K562 (cell line): ENCODE data around the gene CRKL. TPM values are rescaled to one million over a fixed set of nuclear protein-coding genes. Genes with fewer than 3 reads are reported as not detected.

Source experiments
- CHD2 ChIP-seq: IDR thresholded peaks from 2 replicates; pipeline ENCODE4 v1.6.1; 2011; ENCODE audit warnings: low read depth, low read length
- GABPB2 ChIP-seq: fragments of 250-450 bp; sonication (Bioruptor Pico); conservative IDR thresholded peaks from 2 replicates; pipeline ENCODE4 v1.5.1; 2021; ENCODE audit warnings: mild to moderate bottlenecking
- HNRNPLL ChIP-seq: fragments of 200-400 bp; formaldehyde crosslinking; IDR thresholded peaks from 2 replicates; pipeline ENCODE4 v1.6.1; 2017; ENCODE audit warnings: low read length, low read depth, mild to moderate bottlenecking; ENCODE audit not compliant: poor library complexity, severe bottlenecking
- MAZ ChIP-seq, 2 experiments: fragments of 450-650 bp in 1 of 2; sonication (generic) in 1 of 2; formaldehyde crosslinking; IDR thresholded peaks in 1 of 2; conservative IDR thresholded peaks in 1 of 2; 2 replicates each; pipeline versions ENCODE4 v1.4.0 to v1.5.0; 2020; ENCODE audit warnings: mild to moderate bottlenecking in 1 of 2, missing genetic modification reagents in 1 of 2
- MCM7 ChIP-seq, 2 experiments: fragments of 450-650 bp; IDR thresholded peaks; 2 replicates each; pipeline ENCODE4 v1.6.1; 2016 to 2018
- SAFB ChIP-seq: fragments of 200-400 bp; formaldehyde crosslinking; IDR thresholded peaks from 2 replicates; pipeline ENCODE4 v1.6.1; 2017; ENCODE audit warnings: low read depth, low read length, borderline replicate concordance
- SP2 ChIP-seq: IDR thresholded peaks from 2 replicates; pipeline ENCODE4 v1.6.1; 2011; ENCODE audit warnings: mild to moderate bottlenecking, low read depth, low read length, moderate library complexity; ENCODE audit not compliant: poor library complexity, severe bottlenecking; ENCODE audit errors: extremely low read depth
- ZNF76 ChIP-seq: fragments of 250-450 bp; sonication (Bioruptor Pico); IDR thresholded peaks from 2 replicates; pipeline ENCODE4 v1.4.0; 2020; ENCODE audit warnings: mild to moderate bottlenecking, moderate library complexity, borderline replicate concordance
- polyA plus RNA-seq, 8 experiments: library from polyadenylated mRNA; depleted of rRNA in 4 of 8; stranded (reverse) in 5 of 8; unstranded in 3 of 8; fragments of >200 nt; fragmentation: Nextera tagmentation in 2 of 8; fragmentation: Illumina TruSeq in 1 of 8; extraction: Ambion mirVana in 2 of 8; extraction: Trizol in 1 of 8; gene quantifications; 2 replicates each; pipeline versions ENCODE4 v1.2.1 to v1.2.3, GENCODE V29; 2011 to 2014; ENCODE audit warnings: inconsistent platforms in 1 of 8, missing spikeins in 1 of 8
- total RNA-seq, 7 experiments: library from RNA; depleted of rRNA in 6 of 7; stranded (reverse); fragments of >200 nt in 6 of 7; fragmentation: Illumina TruSeq in 2 of 7; extraction: Trizol in 2 of 7; gene quantifications; 2 replicates each; pipeline versions ENCODE4 v1.2.1 to v1.2.3, GENCODE V29; 2011 to 2021; ENCODE audit warnings: low replicate concordance in 1 of 7
- TF ChIP-seq, protein P1 (sequence below): fragments of 250-450 bp; sonication (Bioruptor Pico); IDR thresholded peaks from 2 replicates; pipeline ENCODE4 v1.5.0; 2020; ENCODE audit warnings: mild to moderate bottlenecking
- TF ChIP-seq, protein P2 (sequence below): fragments of 250-450 bp; sonication (Bioruptor Pico); IDR thresholded peaks from 2 replicates; pipeline ENCODE4 v1.5.0; 2021; ENCODE audit warnings: mild to moderate bottlenecking, borderline replicate concordance
- TF ChIP-seq, protein P3 (sequence below), 2 experiments: fragments of 450-650 bp in 1 of 2; sonication (generic) in 1 of 2; formaldehyde crosslinking; conservative IDR thresholded peaks; 2 replicates each; pipeline versions ENCODE4 v1.4.0 to v1.8.1; 2020 to 2022; ENCODE audit warnings: mild to moderate bottlenecking in 1 of 2, missing genetic modification reagents in 1 of 2
- TF ChIP-seq, protein P4 (sequence below), 3 experiments: fragments of 200-800 bp in 1 of 3; sonication (Bioruptor generic) in 1 of 3; sonication (generic) in 1 of 3; formaldehyde crosslinking in 1 of 3; IDR thresholded peaks; 2 replicates each; pipeline versions ENCODE4 v1.6.1 to v1.8.0; 2016 to 2022; ENCODE audit warnings: mild to moderate bottlenecking in 2 of 3, missing compliant biosample characterization in 2 of 3, missing genetic modification characterization in 2 of 3, missing genetic modification reagents in 1 of 3
- TF ChIP-seq, protein P5 (sequence below): fragments of 250-450 bp; sonication (Bioruptor Pico); IDR thresholded peaks from 2 replicates; pipeline ENCODE4 v1.8.0; 2021; ENCODE audit warnings: moderate library complexity, mild to moderate bottlenecking, inconsistent platforms

CRKL gene
- total and polyA plus RNA-seq, 9 of the 15 experiments (the other 6 are each of a cell fraction or from before 2014, with no cell fraction given): 100 to 263 (median 124) TPM

DNA sequence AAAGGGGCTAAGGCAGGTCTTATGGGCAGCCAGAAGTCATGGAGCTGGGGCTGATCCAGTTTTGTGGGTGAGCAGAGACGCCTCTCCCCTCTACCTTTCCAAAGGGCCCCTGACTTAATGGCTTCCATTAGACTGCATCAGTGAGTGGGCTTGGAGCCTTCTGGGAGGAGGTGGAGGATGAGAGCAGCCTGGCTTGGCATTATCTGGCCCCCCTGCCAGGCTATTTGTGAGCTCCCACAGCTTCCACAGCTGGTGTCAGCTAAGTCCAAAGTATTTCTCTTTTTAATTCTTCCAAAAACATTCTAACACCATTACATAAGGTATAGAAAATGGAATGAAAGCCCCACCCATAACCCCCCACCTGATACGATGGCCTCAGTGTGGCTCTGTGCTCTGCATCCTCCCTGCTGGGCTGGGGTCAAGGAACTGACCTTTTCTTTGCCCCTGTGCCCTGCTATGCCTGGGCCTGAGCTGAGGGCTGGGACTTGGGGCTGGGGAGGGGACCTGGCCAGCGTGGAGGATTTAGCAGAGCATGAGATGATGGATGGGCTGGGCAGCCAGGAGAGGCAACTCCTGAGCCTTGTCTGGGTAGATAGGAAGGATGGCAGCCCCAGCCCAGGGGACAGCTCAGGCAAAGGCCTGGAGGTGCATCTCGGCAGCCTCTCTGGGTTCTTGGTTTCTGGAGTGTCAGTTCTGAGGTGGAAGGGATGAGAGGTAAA, 53.9 kb downstream of the CRKL start (continued):
- TF ChIP-seq, protein P1, sequence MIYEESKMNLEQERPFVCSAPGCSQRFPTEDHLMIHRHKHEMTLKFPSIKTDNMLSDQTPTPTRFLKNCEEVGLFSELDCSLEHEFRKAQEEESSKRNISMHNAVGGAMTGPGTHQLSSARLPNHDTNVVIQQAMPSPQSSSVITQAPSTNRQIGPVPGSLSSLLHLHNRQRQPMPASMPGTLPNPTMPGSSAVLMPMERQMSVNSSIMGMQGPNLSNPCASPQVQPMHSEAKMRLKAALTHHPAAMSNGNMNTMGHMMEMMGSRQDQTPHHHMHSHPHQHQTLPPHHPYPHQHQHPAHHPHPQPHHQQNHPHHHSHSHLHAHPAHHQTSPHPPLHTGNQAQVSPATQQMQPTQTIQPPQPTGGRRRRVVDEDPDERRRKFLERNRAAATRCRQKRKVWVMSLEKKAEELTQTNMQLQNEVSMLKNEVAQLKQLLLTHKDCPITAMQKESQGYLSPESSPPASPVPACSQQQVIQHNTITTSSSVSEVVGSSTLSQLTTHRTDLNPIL (CRISPR knock-in tag): no peak
- TF ChIP-seq, protein P2, sequence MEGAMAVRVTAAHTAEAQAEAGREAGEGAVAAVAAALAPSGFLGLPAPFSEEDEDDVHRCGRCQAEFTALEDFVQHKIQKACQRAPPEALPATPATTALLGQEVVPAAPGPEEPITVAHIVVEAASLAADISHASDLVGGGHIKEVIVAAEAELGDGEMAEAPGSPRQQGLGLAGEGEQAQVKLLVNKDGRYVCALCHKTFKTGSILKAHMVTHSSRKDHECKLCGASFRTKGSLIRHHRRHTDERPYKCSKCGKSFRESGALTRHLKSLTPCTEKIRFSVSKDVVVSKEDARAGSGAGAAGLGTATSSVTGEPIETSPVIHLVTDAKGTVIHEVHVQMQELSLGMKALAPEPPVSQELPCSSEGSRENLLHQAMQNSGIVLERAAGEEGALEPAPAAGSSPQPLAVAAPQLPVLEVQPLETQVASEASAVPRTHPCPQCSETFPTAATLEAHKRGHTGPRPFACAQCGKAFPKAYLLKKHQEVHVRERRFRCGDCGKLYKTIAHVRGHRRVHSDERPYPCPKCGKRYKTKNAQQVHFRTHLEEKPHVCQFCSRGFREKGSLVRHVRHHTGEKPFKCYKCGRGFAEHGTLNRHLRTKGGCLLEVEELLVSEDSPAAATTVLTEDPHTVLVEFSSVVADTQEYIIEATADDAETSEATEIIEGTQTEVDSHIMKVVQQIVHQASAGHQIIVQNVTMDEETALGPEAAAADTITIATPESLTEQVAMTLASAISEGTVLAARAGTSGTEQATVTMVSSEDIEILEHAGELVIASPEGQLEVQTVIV (CRISPR knock-in tag): no peak
- 0 out of 2 replicates have a peak, but pooled peaks have one; percentile 8 for TF ChIP-seq GABPB2 (CRISPR knock-in tag)
- TF ChIP-seq MAZ (CRISPR knock-in tag; conservative IDR thresholded peaks at IDR 0.05 in 1 of 2, IDR thresholded peaks at IDR 0.05 in 1 of 2): 0 out of 4 replicates have a peak, but pooled peaks of 1 of the 2 experiments have one; percentile 35
- TF ChIP-seq, protein P3, sequence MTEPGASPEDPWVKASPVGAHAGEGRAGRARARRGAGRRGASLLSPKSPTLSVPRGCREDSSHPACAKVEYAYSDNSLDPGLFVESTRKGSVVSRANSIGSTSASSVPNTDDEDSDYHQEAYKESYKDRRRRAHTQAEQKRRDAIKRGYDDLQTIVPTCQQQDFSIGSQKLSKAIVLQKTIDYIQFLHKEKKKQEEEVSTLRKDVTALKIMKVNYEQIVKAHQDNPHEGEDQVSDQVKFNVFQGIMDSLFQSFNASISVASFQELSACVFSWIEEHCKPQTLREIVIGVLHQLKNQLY (CRISPR knock-in tag; conservative IDR thresholded peaks at IDR 0.05): 0 out of 4 replicates have a peak, but pooled peaks of 1 of the 2 experiments have one; percentile 27
- TF ChIP-seq HNRNPLL: peak; percentile 46
- peak in 1 of 2 experiments; percentile 60; a peak in 1 of 4 replicates for TF ChIP-seq MCM7 (IDR thresholded peaks at IDR 0.05)
- TF ChIP-seq ZNF76 (CRISPR knock-in tag): no peak
- peak; percentile 16 for TF ChIP-seq SP2
- TF ChIP-seq, protein P4, sequence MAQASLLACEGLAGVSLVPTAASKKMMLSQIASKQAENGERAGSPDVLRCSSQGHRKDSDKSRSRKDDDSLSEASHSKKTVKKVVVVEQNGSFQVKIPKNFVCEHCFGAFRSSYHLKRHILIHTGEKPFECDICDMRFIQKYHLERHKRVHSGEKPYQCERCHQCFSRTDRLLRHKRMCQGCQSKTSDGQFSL (CRISPR knock-in tag; IDR thresholded peaks at IDR 0.05): peak; percentile 56; the same call in 1 of the 2 replicates
- TF ChIP-seq, protein P4 (tag; IDR thresholded peaks at IDR 0.05): no peak
- TF ChIP-seq SAFB: no peak
- TF ChIP-seq, protein P5, sequence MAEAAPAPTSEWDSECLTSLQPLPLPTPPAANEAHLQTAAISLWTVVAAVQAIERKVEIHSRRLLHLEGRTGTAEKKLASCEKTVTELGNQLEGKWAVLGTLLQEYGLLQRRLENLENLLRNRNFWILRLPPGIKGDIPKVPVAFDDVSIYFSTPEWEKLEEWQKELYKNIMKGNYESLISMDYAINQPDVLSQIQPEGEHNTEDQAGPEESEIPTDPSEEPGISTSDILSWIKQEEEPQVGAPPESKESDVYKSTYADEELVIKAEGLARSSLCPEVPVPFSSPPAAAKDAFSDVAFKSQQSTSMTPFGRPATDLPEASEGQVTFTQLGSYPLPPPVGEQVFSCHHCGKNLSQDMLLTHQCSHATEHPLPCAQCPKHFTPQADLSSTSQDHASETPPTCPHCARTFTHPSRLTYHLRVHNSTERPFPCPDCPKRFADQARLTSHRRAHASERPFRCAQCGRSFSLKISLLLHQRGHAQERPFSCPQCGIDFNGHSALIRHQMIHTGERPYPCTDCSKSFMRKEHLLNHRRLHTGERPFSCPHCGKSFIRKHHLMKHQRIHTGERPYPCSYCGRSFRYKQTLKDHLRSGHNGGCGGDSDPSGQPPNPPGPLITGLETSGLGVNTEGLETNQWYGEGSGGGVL (CRISPR knock-in tag): no peak
- 0 out of 2 replicates have a peak, but pooled peaks have one; percentile 4 for TF ChIP-seq CHD2
